Measurements from ENCODE around the gene GBP5.
"Not testable (repeated sequence)": the region's sequence is repeated elsewhere in the genome, so short reads cannot be mapped to it uniquely, and the experiment has no call there.

Gene GBP5

GRCh38 chr1:89284078-89284763 lies 11.6 kb upstream of the GBP5 start:
- not testable (repeated sequence) for DNase-seq (ENCODE audit: low read depth in 2 of 2)

- DNase-seq (ENCODE audit: low read depth in 2 of 2) = no peak
Observed at GRCh38 chr1:89280766-89281165, 8.1 kb upstream of the GBP5 start.

- DNase-seq (ENCODE audit: low read depth in 2 of 2) = no peak
Observed at GRCh38 chr1:89279011-89279466, 6.4 kb upstream of the GBP5 start.

DNA sequence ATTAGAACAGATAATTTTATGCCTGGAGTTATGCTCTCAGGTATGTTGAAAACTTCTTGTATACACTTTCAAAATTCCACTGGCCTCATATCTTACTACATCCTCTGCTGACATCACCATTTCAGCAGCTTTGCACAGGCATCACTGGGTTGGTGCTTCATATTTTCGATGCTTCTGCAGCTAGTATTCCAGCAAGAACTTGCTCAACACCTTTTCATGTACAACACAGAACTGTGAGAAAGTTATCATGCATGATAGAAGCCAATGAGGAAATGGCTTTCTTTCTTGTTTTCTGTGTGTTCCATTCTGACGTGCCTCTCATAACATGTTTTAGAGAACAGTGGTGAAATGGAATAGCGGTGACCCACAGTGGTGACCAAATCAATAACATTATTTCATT lies 5.1 kb upstream of the GBP5 start:
- no peak for DNase-seq (ENCODE audit: low read depth in 2 of 2)

- no peak for DNase-seq (ENCODE audit: low read depth in 2 of 2)
Observed at GRCh38 chr1:89276690-89277089, 4.0 kb upstream of the GBP5 start.

GRCh38 chr1:89274411-89274857 lies 1.8 kb upstream of the GBP5 start:
- DNase-seq (ENCODE audit: low read depth in 2 of 2) = no peak

DNA sequence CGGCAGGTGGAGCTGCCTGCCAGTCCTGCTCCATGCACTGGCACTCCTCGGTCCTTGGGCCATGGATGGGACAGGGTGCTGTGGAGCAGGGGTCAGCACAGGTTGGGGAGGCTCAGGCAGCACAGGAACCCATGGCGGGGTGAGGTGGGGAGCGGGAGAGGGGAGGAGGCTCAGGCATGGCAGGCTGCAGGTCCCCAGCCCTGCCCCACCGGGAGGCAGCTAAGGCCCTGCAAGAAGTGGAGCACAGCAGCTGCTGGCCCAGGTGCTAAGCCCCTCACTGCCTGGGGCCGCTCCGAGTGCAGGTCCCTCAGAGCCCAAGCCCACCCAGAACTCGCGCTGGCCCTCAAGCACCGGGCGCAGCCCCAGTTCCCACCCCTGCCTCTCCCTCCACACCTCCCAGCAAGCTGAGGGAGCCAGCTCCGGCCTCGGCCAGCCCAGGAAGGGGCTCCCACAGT lies 691 bp upstream of the GBP5 start:
- no peak for DNase-seq (ENCODE audit: low read depth in 2 of 2)

DNA sequence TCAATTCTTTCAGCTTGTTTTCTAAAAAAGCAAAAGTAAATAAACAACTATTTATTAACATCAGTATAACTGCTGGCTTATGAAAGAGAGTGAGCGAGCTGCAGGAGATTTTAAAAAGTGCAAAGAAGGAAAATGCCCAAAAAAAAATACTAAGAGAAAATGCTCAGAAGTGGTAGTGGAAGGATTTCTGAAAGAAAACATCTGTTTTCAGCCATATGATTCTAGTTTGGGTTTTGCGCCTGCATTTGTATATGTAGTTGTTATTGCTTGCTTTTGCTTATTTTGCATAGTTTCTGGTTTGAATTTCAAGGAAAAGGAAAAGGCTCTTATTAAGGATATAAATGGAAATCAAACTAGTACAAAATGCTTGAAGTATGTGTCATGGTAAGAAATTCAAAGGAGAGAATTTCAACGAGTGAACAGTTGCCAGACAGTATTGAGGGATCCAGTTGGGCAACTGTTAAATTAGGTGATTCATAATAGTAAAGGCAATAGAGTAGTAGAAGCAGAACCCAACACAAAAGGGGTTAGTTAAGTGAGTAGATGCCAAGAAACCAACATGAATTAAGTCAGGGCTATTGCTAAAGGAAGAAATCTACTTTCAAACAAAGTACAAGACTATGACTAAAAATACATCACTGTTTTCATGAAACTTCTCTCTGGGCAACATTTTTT lies 1.2 kb downstream of the GBP5 start:
- no peak for DNase-seq (ENCODE audit: low read depth in 2 of 2)

- no peak for DNase-seq (ENCODE audit: low read depth in 2 of 2)
Observed at GRCh38 chr1:89270423-89270822, 2.2 kb downstream of the GBP5 start.

DNA sequence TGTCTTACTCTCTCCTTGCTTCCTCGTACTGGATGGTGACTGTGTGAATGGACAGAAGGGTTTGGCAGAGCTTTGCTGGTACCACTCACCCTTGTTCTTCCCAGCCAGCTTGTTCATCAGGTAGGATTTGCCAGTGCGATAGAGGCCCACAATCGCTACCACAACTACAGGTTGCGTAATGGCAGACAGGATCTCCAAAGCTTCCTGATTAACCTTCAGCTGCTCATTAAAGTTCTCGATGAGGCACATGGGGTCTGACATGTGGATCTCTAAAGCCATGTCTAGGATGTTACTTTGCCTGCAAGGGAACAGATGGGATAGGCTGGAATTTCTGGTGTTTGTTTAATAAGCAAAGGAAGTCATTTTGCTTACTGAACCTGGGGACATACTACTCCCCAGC lies 3.4 kb downstream of the GBP5 start:
- DNase-seq (ENCODE audit: low read depth in 2 of 2) = no peak

DNA sequence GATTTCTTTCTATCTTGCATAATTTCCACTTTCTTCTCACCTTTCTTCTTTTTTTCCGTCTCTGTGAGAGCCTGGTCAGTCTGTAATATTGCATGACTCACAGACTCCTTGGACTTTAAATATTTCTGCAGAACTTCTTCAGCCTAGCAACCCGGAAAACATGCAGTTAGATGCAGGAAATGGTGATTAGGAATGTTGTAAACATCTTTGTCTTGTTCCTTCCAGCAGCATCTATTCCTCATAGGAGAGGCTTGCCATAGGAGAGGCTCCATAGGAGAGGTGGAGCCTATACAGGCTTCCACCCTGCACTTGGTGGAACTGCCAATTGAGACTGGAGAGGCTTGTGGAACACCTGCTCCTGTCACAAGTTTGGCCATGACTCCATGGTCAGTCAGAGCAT lies 10.0 kb downstream of the GBP5 start:
- DNase-seq (ENCODE audit: low read depth in 2 of 2) = no peak

DNA sequence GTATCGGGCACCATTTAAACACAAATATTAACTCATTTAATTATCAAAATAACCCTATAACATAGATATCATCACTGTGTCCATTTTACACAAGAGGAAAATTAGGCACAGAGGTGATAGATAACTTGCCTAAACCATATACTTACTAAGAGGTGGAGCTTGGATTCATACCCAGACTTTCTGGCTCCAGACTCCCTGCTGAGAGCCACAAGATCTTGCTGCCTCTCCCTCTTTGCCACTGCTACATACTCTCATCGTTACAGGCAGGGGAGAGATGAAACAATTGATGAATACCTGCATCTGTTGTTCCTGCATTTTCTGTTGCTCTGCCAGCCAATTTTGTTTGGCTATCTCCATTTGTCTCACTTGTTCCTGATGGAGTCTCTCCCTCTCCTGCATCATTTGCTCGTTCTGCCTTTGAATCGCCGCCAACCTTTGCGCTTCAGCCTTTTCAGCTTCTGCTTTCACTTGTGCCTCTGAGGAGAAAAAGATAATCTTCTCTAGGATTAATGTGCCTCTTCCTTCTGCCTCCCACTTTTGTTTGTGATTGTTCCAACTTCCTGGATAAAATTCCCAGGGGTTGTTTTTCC lies 10.6 kb downstream of the GBP5 start:
- DNase-seq (ENCODE audit: low read depth in 2 of 2) = no peak

GRCh38 chr1:89260566-89261255 lies 11.9 kb downstream of the GBP5 start:
- no peak for DNase-seq (ENCODE audit: low read depth in 2 of 2)

DNA sequence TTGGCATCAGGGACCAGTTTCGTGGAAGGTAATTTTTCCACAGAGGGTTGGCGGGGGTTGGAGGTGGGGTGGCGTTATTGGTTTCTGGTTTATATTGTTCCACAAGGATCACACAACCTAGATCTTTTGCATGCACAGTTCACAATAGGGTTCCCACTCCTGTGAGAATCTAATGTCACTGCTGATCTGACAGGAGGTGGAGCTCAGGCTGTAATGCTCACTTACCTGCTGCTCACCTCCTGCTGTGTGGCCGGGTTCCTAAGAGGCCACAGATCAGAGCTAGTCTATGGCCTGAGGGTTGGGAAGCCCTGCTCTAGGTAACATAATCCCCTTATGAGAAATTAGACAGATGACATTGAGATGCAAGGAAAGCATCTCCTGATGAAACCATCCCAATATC lies 12.6 kb downstream of the GBP5 start:
- no peak for DNase-seq (ENCODE audit: low read depth in 2 of 2)

DNA sequence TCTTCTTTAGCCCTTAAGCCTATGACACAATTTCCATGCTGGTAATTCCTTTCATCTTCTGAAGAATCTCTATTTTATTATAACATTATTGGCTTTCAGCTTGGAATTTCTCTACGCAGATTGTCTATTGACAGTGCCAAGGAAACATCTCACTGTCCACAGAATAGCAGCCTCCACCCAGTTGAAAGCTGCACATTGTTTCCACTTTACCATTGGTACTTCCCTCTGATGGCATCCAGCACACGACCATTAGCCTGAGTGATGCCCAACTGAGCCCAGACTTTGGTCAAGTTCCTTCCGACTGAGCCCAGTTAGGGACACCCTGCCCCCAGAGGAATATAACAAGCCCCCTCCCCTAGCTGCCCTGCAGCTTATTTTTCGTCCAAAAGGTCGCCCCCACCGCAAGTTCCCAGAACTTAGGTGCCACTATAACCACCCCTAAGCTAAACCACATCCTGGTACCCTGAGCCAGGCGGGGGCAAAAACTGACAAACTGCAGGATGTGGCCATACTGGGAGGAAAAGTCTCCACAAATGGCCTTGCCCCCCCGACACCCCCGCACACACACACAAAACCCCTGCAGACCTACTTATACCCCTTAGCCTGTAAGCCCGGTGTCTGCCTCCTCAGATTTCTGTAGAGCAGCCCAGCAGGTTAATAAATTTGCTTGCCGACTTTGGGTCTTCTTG lies 13.2 kb downstream of the GBP5 start:
- DNase-seq (ENCODE audit: low read depth in 2 of 2) = peak; percentile 33 to 48

- no peak for DNase-seq (ENCODE audit: low read depth in 2 of 2)
Observed at GRCh38 chr1:89257041-89257440, 15.6 kb downstream of the GBP5 start.

GRCh38 chr1:89255581-89255980 lies 17.1 kb downstream of the GBP5 start:
- DNase-seq (ENCODE audit: low read depth in 2 of 2) = not testable (repeated sequence)

DNA sequence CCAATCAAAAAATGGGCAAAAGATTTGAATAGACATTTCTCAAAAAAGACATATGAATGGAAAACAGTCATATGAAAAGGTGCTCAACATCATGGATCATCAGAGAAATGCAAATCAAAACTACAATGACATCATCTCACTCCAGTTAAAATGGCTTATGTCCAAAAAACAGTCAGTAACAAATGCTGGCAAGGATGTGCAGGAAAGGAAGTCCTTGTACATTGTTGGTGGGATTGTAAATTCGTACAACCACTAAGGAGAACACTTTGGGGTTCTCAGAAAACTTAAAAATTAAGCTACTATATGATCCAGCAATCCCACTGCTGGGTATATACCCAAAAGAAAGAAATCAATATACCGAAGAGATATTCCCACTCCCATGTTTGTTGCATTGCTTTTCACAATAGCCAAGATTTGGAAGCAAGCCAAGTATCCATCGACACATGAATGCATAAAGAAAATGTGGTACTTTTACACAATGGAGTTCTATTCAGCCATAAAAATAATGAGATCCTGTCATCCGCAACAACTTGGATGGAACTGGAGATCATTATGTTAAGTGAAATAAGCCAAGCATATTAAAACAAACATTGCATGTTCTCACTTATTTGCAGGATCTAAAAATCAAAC lies 17.9 kb downstream of the GBP5 start:
- DNase-seq (ENCODE audit: low read depth in 2 of 2) = no peak

DNA sequence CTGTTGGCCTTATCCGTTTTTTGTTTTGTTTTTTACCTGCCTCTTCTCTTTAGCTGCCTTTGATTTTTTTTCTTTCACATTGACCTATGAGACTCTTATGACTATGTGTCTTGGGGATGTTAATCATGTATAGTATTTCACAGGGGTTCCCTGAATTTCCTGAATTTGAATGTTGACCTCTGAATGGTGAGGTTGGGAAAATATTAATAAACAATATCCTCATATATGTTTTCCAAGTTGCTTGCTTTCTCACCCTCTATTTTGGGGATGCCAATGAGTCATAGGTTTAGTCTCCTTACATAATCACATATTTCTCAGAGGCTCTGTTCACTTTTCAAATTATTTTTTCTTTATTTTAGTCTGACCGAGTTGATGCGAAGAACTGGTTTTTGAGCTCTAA lies 29.6 kb downstream of the GBP5 start:
- no peak for DNase-seq (ENCODE audit: low read depth in 2 of 2)

All from stimulated activated CD8-positive, alpha-beta memory T cell treated with anti-CD3 and anti-CD28 coated beads, Interleukin-15, amount 100 ng/mL, for 48 hours (primary cell).